GM23338 (cell line): ENCODE measurements around the gene PGC. TPM values are rescaled to one million over a fixed set of nuclear protein-coding genes. Genes with fewer than 3 reads are reported as not detected.
A peak's percentile ranks its signal among the peaks of the same experiment; 100 is the strongest.

Experiments
- ATAC-seq: fragments of 200-7000 bp; cut with Tn5 transposase; 3 replicates; pipeline ENCODE4 v1.9.1; 2020
- DNase-seq: peaks from one replicate; pipeline ENCODE4 v3.0.0-alpha.2; 2015; ENCODE audit warnings: low spot score
- H2AFZ ChIP-seq: fragments of 200-600 bp; sonication (generic); 2 replicates; pipeline ENCODE4 v1.8.0; 2016; ENCODE audit warnings: antibody characterized with exemption, mild to moderate bottlenecking, moderate library complexity
- H3F3A ChIP-seq: fragments of 200-600 bp; sonication (generic); replicated peaks from 2 replicates; pipeline ENCODE4 v1.8.0; 2017; ENCODE audit warnings: antibody characterized with exemption, mixed run types, low read depth
- H3K27ac ChIP-seq: fragments of 200-600 bp; sonication (generic); 2 replicates; pipeline ENCODE4 v1.6.1; 2016; ENCODE audit warnings: low read depth
- H3K27me3 ChIP-seq: fragments of 200-600 bp; sonication (generic); 2 replicates; pipeline ENCODE4 v1.8.0; 2016; ENCODE audit warnings: mild to moderate bottlenecking, mixed run types, moderate library complexity; ENCODE audit not compliant: insufficient read depth
- H3K36me3 ChIP-seq: fragments of 200-600 bp; sonication (generic); 2 replicates; pipeline ENCODE4 v1.8.0; 2016; ENCODE audit warnings: mild to moderate bottlenecking; ENCODE audit not compliant: insufficient read depth
- H3K4me1 ChIP-seq: fragments of 200-600 bp; sonication (generic); 2 replicates; pipeline ENCODE4 v1.8.0; 2016; ENCODE audit warnings: mild to moderate bottlenecking, moderate library complexity; ENCODE audit not compliant: insufficient read depth
- H3K4me2 ChIP-seq: fragments of 200-600 bp; sonication (generic); 2 replicates; pipeline ENCODE4 v1.7.1; 2017; ENCODE audit warnings: mixed run types
- H3K4me3 ChIP-seq: fragments of 200-600 bp; sonication (generic); 2 replicates; pipeline ENCODE4 v1.6.1; 2016; ENCODE audit warnings: mixed run types
- H3K79me2 ChIP-seq: fragments of 200-600 bp; sonication (generic); replicated peaks from 2 replicates; pipeline ENCODE4 v1.8.0; 2017; ENCODE audit warnings: mild to moderate bottlenecking; ENCODE audit not compliant: insufficient read depth
- H3K9me2 ChIP-seq: fragments of 200-600 bp; sonication (generic); 2 replicates; pipeline ENCODE4 v1.8.0; 2017; ENCODE audit not compliant: insufficient read depth
- H4K20me1 ChIP-seq: fragments of 200-600 bp; sonication (generic); replicated peaks from 2 replicates; pipeline ENCODE4 v1.8.0; 2017; ENCODE audit warnings: mild to moderate bottlenecking; ENCODE audit not compliant: insufficient read depth
- H3K27ac Mint-ChIP-seq: 2 replicates; pipeline ENCODE4 v1.8.0; 2020; ENCODE audit warnings: inconsistent platforms, mild to moderate bottlenecking, moderate library complexity, mixed read lengths
- H3K27me3 Mint-ChIP-seq: 3 replicates; pipeline ENCODE4 v1.8.0; 2022; ENCODE audit warnings: low read depth, mild to moderate bottlenecking, moderate library complexity, mixed read lengths, inconsistent platforms; ENCODE audit not compliant: insufficient read depth, poor library complexity
- H3K36me3 Mint-ChIP-seq: 3 replicates; pipeline ENCODE4 v1.8.0; 2021; ENCODE audit warnings: low read depth, mild to moderate bottlenecking, inconsistent platforms, moderate library complexity, mixed read lengths
- H3K4me1 Mint-ChIP-seq: 3 replicates; pipeline ENCODE4 v1.8.0; 2020; ENCODE audit warnings: mild to moderate bottlenecking, inconsistent platforms, mixed read lengths
- H3K4me3 Mint-ChIP-seq: 3 replicates; pipeline ENCODE4 v1.8.0; 2021; ENCODE audit warnings: moderate library complexity, mild to moderate bottlenecking, inconsistent platforms, mixed read lengths
- H3K9me3 Mint-ChIP-seq: 3 replicates; pipeline ENCODE4 v1.8.0; 2020; ENCODE audit warnings: moderate library complexity, mild to moderate bottlenecking, inconsistent platforms, mixed read lengths
- EZH2 ChIP-seq: fragments of 200-600 bp; sonication (generic); IDR thresholded peaks from one replicate; pipeline ENCODE4 v1.8.0; 2017; ENCODE audit warnings: antibody characterized with exemption, mild to moderate bottlenecking, low read depth; ENCODE audit not compliant: unreplicated experiment
- NANOG ChIP-seq: IDR thresholded peaks from 2 replicates; pipeline ENCODE4 v1.6.1; 2016; ENCODE audit warnings: antibody characterized with exemption, borderline replicate concordance
- STAT1 ChIP-seq: IDR thresholded peaks from one replicate; pipeline ENCODE4 v1.6.1; 2016; ENCODE audit warnings: antibody characterized with exemption; ENCODE audit not compliant: unreplicated experiment
- ZNF331 ChIP-seq: fragments of 250-450 bp; sonication (Bioruptor Pico); IDR thresholded peaks from 2 replicates; pipeline ENCODE4 v1.5.0; 2020; ENCODE audit warnings: low read depth, mild to moderate bottlenecking, moderate library complexity
- polyA plus RNA-seq: library from polyadenylated mRNA; unstranded; fragments of >200 nt; fragmentation: Nextera tagmentation; extraction: Ambion mirVana; gene quantifications from 2 replicates; pipeline ENCODE4 v1.2.1, GENCODE V29; 2016
- total RNA-seq: library from RNA; depleted of rRNA; stranded (reverse); fragments of >200 nt; shearing (Covaris generic); gene quantifications from 2 replicates; pipeline ENCODE4 v1.2.3, GENCODE V29; 2014
- TF ChIP-seq, protein P1 (sequence below), 2 experiments: fragments of 200-600 bp in 1 of 2; sonication (generic) in 1 of 2; conservative IDR thresholded peaks; 2 replicates each; pipeline versions ENCODE4 v1.5.1 to v1.6.1; 2016 to 2017; ENCODE audit warnings: antibody characterized with exemption in 2 of 2, low read depth in 2 of 2, mild to moderate bottlenecking in 2 of 2, moderate library complexity in 1 of 2
- TF ChIP-seq, protein P2 (sequence below): IDR thresholded peaks from 2 replicates; pipeline ENCODE4 v1.6.1; 2016; ENCODE audit warnings: antibody characterized with exemption
- TF ChIP-seq, protein P3 (sequence below): fragments of 250-450 bp; sonication (Bioruptor Pico); IDR thresholded peaks from 2 replicates; pipeline ENCODE4 v1.5.0; 2020; ENCODE audit warnings: mild to moderate bottlenecking, moderate library complexity

Gene PGC
- total and polyA plus RNA-seq, 2 experiments from 2014 or later = not detected

DNA sequence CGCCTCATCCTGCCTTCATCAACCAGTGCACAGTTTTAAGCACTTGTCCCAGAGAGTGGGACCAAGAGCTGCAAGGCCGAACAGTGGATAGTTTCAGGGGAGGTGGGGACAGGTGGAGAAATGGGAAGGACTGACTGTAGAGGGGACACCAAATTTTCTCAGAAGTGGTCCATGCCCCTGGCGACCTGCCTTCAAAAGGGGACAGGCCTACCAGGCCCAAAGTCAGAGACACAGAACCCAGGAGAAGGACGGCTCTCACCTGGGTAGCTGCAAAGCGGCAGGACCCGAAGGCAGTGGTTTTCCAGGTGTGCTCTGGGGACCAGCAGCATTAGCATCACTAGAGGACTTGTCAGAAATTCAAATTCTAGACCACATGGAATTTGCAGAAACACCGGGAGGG lies 17.6 kb downstream of the PGC start (continued):
- TF ChIP-seq, protein P1, sequence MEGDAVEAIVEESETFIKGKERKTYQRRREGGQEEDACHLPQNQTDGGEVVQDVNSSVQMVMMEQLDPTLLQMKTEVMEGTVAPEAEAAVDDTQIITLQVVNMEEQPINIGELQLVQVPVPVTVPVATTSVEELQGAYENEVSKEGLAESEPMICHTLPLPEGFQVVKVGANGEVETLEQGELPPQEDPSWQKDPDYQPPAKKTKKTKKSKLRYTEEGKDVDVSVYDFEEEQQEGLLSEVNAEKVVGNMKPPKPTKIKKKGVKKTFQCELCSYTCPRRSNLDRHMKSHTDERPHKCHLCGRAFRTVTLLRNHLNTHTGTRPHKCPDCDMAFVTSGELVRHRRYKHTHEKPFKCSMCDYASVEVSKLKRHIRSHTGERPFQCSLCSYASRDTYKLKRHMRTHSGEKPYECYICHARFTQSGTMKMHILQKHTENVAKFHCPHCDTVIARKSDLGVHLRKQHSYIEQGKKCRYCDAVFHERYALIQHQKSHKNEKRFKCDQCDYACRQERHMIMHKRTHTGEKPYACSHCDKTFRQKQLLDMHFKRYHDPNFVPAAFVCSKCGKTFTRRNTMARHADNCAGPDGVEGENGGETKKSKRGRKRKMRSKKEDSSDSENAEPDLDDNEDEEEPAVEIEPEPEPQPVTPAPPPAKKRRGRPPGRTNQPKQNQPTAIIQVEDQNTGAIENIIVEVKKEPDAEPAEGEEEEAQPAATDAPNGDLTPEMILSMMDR (conservative IDR thresholded peaks at IDR 0.05; ENCODE audit: low read depth in 2 of 2) = no peak
- no peak for TF ChIP-seq NANOG

DNA sequence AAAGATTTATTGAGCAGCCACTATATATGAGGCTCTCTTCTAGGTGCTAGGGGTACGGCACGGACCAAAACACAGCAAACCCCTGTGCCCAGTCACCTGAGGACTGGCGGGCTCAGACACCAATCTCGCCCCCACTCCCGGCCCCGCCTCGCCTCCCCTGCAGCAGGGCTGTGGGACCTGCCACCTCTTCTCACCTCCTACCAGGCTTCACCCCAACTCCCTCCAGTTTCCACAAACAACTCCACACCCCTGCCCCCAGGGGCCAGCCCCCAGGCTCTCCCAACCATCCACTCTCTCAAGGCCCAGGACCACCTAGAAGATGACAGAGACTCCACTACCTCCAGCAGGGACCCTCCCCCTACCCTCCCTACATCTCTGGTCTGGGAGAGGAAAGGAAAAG lies 18.2 kb downstream of the PGC start:
- ATAC-seq (no peak), DNase-seq (no peak)
- Histone ChIP-seq H2AFZ (no peak overlapping the region), H3K9me2 (no peaks in the 10 kb centered on the region), H3K4me1 (peaks cover 25% of the 10 kb centered on the region), H4K20me1 (no peaks in the 10 kb centered on the region), H3K4me3 (no peak overlapping the region), H3K27me3 (peaks cover 18% of the 10 kb centered on the region), H3F3A (peaks cover 14% of the 10 kb centered on the region), H3K79me2 (no peaks in the 10 kb centered on the region), H3K4me2 (peak overlapping the region; percentile 70; the same call in 1 of the 2 replicates), H3K36me3 (no peaks in the 10 kb centered on the region), H3K27ac (no peak overlapping the region)
- no peak for TF ChIP-seq NANOG
- TF ChIP-seq STAT1 = no peak
- Mint-ChIP-seq H3K4me3 (peak overlapping the region; percentile 16; the same call in 1 of the 3 replicates), H3K27me3 (peaks cover 17% of the 10 kb centered on the region), H3K4me1 (peaks cover 49% of the 10 kb centered on the region), H3K27ac (no peak overlapping the region), H3K9me3 (no peaks in the 10 kb centered on the region), H3K36me3 (no peaks in the 10 kb centered on the region)

DNA sequence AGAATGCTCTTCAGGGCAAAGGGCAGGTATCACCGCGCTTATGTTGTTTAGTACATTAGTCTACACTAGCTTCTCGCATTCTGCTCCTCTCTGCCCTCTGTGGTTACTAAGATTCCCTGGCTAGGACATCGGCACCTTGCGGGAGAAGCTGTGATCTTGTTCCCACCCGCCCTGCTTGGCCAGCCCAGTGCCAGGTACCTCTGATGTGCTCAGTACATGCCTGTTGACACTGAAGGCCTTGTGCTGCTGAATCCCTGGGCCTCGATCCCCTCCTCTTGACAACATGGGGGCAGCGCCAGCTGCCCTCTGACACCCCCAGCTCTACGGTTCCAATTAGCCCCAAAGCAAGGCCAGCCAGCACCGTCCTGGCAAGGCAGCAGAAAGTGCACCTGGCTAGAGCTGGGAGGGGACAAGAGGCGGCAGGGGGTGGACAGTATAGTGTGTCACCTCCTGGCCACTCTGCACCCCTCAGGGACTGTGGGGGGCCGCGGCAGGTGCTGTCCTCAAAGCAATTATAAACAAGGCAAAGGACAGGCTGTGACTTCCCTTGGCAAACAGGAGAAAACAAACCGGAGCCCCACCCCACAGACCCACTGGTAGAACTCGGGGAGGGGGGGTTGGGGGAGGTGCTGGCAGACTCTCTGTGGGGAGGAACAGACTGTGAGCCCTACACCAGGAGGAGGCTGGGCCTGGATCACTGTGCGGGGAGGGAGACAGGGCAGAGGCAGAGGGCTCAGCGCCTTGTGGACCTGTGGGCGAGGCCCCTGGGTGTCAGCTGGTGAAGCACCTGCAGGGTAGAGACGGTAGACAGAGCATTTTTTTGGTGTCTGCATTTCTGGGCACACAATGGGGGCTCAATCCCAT lies 18.9 kb downstream of the PGC start:
- Histone ChIP-seq H3K9me2 (no peaks in the 10 kb centered on the region), H3K27me3 (peaks cover 15% of the 10 kb centered on the region), H2AFZ (no peak overlapping the region), H3K4me3 (no peak overlapping the region), H3K27ac (no peak overlapping the region), H3K36me3 (no peaks in the 10 kb centered on the region), H3K4me2 (no peak overlapping the region), H3K79me2 (no peaks in the 10 kb centered on the region), H4K20me1 (no peaks in the 10 kb centered on the region), H3F3A (peaks cover 7% of the 10 kb centered on the region), H3K4me1 (peaks cover 27% of the 10 kb centered on the region)
- peak; percentile 5; the same call in 1 of the 3 replicates for ATAC-seq
- peak overlapping the region; percentile 16; the same call in 1 of the 3 replicates for H3K4me3 Mint-ChIP-seq
- H3K4me1 Mint-ChIP-seq = peaks cover 54% of the 10 kb centered on the region
- H3K9me3 Mint-ChIP-seq = no peaks in the 10 kb centered on the region
- no peaks in the 10 kb centered on the region for H3K36me3 Mint-ChIP-seq
- H3K27ac Mint-ChIP-seq = no peak overlapping the region
- no peak for DNase-seq
- peaks cover 14% of the 10 kb centered on the region for H3K27me3 Mint-ChIP-seq
- no peak for TF ChIP-seq NANOG
- TF ChIP-seq EZH2 = no peak
- TF ChIP-seq, protein P2, sequence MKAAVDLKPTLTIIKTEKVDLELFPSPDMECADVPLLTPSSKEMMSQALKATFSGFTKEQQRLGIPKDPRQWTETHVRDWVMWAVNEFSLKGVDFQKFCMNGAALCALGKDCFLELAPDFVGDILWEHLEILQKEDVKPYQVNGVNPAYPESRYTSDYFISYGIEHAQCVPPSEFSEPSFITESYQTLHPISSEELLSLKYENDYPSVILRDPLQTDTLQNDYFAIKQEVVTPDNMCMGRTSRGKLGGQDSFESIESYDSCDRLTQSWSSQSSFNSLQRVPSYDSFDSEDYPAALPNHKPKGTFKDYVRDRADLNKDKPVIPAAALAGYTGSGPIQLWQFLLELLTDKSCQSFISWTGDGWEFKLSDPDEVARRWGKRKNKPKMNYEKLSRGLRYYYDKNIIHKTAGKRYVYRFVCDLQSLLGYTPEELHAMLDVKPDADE = no peak
- TF ChIP-seq, protein P3, sequence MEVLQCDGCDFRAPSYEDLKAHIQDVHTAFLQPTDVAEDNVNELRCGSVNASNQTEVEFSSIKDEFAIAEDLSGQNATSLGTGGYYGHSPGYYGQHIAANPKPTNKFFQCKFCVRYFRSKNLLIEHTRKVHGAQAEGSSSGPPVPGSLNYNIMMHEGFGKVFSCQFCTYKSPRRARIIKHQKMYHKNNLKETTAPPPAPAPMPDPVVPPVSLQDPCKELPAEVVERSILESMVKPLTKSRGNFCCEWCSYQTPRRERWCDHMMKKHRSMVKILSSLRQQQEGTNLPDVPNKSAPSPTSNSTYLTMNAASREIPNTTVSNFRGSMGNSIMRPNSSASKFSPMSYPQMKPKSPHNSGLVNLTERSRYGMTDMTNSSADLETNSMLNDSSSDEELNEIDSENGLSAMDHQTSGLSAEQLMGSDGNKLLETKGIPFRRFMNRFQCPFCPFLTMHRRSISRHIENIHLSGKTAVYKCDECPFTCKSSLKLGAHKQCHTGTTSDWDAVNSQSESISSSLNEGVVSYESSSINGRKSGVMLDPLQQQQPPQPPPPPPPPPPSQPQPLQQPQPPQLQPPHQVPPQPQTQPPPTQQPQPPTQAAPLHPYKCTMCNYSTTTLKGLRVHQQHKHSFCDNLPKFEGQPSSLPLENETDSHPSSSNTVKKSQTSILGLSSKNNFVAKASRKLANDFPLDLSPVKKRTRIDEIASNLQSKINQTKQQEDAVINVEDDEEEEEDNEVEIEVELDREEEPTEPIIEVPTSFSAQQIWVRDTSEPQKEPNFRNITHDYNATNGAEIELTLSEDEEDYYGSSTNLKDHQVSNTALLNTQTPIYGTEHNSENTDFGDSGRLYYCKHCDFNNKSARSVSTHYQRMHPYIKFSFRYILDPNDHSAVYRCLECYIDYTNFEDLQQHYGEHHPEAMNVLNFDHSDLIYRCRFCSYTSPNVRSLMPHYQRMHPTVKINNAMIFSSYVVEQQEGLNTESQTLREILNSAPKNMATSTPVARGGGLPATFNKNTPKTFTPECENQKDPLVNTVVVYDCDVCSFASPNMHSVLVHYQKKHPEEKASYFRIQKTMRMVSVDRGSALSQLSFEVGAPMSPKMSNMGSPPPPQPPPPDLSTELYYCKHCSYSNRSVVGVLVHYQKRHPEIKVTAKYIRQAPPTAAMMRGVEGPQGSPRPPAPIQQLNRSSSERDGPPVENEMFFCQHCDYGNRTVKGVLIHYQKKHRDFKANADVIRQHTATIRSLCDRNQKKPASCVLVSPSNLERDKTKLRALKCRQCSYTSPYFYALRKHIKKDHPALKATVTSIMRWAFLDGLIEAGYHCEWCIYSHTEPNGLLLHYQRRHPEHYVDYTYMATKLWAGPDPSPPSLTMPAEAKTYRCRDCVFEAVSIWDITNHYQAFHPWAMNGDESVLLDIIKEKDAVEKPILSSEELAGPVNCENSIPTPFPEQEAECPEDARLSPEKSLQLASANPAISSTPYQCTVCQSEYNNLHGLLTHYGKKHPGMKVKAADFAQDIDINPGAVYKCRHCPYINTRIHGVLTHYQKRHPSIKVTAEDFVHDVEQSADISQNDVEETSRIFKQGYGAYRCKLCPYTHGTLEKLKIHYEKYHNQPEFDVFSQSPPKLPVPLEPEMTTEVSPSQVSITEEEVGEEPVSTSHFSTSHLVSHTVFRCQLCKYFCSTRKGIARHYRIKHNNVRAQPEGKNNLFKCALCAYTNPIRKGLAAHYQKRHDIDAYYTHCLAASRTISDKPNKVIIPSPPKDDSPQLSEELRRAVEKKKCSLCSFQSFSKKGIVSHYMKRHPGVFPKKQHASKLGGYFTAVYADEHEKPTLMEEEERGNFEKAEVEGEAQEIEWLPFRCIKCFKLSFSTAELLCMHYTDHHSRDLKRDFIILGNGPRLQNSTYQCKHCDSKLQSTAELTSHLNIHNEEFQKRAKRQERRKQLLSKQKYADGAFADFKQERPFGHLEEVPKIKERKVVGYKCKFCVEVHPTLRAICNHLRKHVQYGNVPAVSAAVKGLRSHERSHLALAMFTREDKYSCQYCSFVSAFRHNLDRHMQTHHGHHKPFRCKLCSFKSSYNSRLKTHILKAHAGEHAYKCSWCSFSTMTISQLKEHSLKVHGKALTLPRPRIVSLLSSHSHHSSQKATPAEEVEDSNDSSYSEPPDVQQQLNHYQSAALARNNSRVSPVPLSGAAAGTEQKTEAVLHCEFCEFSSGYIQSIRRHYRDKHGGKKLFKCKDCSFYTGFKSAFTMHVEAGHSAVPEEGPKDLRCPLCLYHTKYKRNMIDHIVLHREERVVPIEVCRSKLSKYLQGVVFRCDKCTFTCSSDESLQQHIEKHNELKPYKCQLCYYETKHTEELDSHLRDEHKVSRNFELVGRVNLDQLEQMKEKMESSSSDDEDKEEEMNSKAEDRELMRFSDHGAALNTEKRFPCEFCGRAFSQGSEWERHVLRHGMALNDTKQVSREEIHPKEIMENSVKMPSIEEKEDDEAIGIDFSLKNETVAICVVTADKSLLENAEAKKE (CRISPR knock-in tag) = no peak
- TF ChIP-seq ZNF331 (CRISPR knock-in tag) = no peak
- no peak for TF ChIP-seq STAT1
